ENCODE results near the gene WDR46.

DNA sequence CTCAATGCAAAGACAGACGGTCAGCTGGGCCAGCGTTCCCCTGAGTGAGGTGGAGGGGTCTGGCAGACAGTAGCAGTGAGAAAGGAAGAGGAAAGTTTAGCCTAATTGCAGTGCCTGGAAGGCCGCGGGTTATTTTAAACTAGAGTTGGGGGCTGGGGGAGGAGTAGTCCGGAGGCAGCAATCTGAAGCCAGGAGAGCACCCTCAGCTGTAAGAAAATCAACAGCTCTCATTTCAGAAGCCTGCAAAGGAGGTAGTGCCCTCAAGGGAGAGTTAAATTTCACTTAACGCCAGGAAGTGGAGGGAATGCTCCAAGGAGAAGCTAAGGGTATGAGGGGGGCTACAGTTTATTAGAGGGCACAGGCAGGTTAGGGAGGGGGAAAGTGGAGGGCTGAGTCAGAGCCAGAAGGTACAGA, 53.8 kb downstream of the WDR46 start:
- no peak for TF ChIP-seq HCFC1 (IDR thresholded peaks at IDR 0.05; ENCODE audit: low read depth, low read length)
- TF ChIP-seq RBFOX2 (IDR thresholded peaks at IDR 0.05; ENCODE audit: low read depth, low read length): no peak
- no peak for TF ChIP-seq FOXM1 (CRISPR knock-in tag; IDR thresholded peaks at IDR 0.05)
- no peak for TF ChIP-seq ZFP41 (CRISPR knock-in tag; IDR thresholded peaks at IDR 0.05; ENCODE audit: borderline replicate concordance)
- no peak for TF ChIP-seq MZF1 (CRISPR knock-in tag; IDR thresholded peaks at IDR 0.05; ENCODE audit: borderline replicate concordance)
- no peak for TF ChIP-seq ZFP36L2 (CRISPR knock-in tag; IDR thresholded peaks at IDR 0.05)
- TF ChIP-seq, protein P1, sequence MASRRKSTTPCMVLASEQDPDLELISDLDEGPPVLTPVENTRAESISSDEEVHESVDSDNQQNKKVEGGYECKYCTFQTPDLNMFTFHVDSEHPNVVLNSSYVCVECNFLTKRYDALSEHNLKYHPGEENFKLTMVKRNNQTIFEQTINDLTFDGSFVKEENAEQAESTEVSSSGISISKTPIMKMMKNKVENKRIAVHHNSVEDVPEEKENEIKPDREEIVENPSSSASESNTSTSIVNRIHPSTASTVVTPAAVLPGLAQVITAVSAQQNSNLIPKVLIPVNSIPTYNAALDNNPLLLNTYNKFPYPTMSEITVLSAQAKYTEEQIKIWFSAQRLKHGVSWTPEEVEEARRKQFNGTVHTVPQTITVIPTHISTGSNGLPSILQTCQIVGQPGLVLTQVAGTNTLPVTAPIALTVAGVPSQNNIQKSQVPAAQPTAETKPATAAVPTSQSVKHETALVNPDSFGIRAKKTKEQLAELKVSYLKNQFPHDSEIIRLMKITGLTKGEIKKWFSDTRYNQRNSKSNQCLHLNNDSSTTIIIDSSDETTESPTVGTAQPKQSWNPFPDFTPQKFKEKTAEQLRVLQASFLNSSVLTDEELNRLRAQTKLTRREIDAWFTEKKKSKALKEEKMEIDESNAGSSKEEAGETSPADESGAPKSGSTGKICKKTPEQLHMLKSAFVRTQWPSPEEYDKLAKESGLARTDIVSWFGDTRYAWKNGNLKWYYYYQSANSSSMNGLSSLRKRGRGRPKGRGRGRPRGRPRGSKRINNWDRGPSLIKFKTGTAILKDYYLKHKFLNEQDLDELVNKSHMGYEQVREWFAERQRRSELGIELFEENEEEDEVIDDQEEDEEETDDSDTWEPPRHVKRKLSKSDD (CRISPR knock-in tag; IDR thresholded peaks at IDR 0.05; ENCODE audit: low read depth): no peak
- TF ChIP-seq, protein P2, sequence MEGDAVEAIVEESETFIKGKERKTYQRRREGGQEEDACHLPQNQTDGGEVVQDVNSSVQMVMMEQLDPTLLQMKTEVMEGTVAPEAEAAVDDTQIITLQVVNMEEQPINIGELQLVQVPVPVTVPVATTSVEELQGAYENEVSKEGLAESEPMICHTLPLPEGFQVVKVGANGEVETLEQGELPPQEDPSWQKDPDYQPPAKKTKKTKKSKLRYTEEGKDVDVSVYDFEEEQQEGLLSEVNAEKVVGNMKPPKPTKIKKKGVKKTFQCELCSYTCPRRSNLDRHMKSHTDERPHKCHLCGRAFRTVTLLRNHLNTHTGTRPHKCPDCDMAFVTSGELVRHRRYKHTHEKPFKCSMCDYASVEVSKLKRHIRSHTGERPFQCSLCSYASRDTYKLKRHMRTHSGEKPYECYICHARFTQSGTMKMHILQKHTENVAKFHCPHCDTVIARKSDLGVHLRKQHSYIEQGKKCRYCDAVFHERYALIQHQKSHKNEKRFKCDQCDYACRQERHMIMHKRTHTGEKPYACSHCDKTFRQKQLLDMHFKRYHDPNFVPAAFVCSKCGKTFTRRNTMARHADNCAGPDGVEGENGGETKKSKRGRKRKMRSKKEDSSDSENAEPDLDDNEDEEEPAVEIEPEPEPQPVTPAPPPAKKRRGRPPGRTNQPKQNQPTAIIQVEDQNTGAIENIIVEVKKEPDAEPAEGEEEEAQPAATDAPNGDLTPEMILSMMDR (CRISPR knock-in tag; IDR thresholded peaks at IDR 0.05): no peak
